NOMO-1 treated with dmso at 0.1 percent for 144 hours (cell line): ENCODE measurements around the gene TRNP1.
"Not testable (repeated sequence)": the region's sequence is repeated elsewhere in the genome, so short reads cannot be mapped to it uniquely, and the experiment has no call there.

ENCODE experiments used
- DNase-seq: peaks from one replicate; lab custom pipeline; 2025; ENCODE audit not compliant: unreplicated experiment; lab: John Stamatoyannopoulos, UW

TRNP1 gene, protein sequence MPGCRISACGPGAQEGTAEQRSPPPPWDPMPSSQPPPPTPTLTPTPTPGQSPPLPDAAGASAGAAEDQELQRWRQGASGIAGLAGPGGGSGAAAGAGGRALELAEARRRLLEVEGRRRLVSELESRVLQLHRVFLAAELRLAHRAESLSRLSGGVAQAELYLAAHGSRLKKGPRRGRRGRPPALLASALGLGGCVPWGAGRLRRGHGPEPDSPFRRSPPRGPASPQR

DNA sequence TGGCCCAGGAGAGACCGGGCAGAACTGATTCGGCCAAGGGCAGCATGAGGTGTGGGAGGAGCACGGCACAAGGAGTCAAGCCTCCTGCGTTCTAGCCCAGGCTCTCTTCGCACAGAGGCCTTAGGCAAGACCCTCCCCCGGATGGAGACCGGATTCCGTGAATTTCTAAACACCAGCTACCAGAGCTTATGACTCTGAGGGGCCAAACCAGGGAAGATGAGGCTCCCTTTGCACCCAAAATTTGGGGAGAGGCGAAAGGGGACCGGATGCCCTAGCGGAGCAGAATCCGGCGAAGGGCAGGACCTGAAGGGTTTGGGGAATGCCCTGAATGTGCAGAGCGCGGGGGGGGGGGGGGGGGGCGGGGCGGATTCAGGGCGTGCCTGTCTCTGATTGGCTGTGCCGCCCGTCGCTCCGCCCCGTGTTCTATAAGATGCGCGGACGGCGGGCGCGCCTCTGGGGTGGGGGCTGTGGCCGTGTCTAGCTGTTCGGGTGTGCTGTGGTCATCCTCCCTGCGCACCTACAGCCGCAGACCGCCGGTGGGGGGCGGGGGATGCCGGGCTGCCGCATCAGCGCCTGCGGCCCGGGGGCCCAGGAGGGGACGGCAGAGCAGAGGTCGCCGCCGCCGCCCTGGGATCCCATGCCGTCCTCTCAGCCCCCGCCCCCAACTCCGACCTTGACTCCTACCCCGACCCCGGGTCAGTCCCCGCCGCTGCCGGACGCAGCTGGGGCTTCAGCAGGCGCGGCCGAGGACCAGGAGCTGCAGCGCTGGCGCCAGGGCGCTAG, at the start of gene TRNP1:
TSS of gene TRNP1 (plus strand) at position 456 of the 783 bp plus-strand sequence. CDS start at position 551, 95 bp downstream.
- DNase-seq, result no peak

DNA sequence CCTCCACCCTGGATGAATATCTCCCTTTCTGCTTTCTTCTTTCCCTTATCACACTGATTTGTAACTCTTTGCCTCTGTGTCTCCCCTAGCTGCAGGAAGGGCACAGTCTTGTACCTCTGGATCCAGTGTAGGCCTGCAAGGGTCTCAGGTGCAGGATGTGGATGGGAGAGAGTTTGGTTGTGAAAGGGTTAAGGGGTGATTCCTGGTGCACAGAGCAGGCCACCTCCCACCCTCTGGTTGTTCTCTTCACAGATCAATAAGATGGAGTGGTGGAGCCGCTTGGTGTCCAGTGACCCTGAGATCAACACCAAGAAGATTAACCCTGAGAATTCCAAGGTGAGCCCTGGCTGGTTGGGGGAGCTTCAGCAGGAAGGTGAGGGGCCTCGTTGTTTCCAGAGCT, 48.4 kb upstream of the TRNP1 start:
- DNase-seq, result no peak

DNA sequence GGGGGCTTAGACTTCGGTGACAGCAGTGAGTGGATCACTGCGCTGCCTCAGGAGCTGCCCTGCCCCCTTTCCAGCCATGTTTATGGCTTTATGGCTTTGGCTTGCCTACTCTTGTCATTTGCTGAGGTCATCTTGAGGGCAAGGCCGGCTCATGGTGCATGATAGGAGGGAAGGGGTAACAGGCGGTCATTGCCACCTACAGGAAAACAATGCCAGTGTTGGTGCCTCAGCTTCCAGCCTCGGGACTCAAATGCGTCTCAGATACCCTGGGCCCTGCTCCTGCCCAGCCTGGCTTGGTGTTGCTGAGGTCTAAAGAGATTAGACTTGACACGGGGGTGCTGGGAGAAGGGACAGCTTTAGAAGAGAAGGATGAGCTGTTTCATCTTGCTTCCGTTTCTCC, 47.8 kb upstream of the TRNP1 start:
- no peak for DNase-seq

DNA sequence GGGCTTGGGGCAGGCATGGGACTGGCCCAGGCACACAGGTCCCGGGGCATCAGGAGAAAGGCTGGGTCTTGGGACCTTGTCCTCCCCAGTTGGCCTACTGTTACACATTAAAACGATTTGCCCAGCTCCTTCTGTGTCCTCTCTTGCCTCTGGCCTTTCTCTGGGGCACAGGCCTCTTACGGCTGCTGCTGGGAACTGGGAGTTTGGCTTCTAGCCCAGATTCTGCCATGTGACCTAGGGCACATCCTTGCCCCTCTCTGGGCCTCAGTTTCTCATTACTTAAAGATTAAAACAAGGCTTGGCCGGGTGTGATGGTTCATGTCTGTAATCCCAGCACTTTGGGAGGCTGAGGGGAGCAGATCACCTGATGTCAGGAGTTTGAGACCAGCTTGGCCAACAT, 47.2 kb upstream of the TRNP1 start:
- no peak for DNase-seq

DNA sequence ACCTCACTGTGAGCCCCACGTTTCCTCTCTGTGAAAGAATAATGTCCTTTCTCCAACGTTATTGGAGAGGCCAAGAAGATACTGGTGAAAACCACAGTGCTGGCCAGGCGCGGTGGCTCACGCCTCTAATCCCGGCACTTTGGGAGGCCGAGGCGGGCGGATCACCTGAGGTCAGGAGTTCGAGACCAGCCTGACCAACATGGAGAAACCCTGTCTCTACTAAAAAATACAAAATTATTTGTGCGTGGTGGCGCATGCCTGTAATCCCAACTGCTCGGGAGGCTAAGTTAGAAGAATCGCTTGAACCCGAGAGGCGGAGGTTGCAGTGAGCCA, 44.8 kb upstream of the TRNP1 start:
- not testable (repeated sequence) for DNase-seq

DNA sequence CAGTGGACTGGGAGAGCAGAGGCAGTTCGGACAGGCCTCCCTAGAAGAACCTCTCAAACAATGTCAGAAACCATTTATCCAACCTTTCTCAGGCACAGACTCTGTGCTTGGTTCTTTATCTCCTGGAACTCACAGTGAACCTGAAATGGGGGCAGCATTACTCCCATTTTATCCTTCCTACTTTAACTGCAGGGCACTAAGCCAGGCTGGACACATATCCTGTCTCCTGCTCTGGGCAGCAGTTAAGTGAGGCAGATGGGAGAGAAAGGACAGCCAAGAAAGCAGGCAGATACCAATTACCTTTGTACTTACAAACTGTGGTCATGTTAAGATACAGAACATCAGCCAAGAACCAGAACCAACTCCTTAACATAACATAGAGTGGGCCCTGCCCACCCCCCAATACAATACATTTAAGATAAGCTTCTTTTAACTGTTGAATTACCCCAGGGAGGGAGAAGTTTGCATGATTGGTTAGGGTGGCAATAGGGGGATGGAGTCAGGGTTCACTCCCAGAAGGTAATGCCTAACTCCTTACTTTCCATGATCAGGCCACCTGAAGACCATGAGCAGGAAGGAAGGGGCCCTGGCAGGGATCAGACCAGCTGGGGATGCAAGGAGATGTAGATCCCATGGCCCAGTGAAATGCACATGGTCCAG, 44.1 kb upstream of the TRNP1 start:
- DNase-seq, result no peak

DNA sequence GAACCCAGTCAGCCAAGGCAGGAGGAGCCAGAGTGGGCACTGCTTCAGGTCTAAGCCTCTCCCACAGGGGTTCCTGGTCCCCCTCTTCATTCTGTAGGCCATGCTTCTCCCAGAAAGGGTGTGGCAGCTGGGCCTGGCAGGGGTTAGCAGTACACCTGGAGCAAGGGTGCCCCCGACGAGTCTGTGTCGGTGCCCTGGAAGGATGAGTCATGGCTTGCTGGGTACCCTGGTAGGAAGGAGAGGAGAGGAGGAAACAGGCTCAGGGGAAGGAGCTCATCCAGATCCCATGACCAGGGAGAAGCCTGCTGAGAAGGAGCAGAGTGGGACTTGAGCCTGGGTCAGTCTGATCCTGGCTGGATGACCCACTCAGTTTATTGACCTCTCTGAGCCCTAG, 43.6 kb upstream of the TRNP1 start:
- DNase-seq, result no peak

DNA sequence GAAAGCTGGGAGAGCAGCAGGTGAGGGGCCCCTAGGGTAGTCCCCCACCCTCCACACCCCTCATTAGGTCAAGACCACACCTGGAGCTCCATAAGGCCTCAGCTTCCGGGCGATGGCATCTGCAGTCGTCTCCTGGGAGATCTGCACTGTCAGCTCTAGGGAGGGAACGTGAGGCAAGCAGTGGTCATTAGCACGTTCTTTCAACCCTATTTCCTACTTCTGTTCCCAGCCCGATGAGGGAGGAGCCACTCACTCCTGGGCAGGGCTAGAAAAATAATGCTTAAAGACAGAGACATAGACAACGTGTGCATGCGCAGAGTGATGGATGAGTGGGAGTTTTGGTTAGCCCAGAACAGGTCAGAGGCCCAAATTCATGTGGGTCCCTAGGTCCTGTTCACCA, 42.9 kb upstream of the TRNP1 start:
- no peak for DNase-seq

DNA sequence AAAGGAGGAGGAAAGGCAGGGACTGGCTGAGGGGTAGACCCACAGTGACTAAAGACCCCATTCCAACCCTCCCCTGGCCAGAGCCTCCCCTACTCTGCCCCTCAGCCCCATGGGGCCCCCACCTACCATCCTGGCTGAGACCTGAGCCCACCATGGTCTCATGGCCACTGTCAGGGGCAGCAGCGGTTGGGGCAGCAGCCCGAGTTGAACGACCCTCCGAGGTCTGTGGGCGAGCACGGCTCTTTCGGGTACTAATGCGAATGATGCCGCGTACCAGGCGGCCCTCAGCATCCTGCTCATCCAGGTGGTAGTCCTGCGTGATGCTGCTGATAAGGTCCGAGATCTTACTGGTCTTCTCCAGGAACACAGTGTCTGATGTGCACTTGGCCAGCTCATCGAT, 42.3 kb upstream of the TRNP1 start:
- DNase-seq, result no peak

DNA sequence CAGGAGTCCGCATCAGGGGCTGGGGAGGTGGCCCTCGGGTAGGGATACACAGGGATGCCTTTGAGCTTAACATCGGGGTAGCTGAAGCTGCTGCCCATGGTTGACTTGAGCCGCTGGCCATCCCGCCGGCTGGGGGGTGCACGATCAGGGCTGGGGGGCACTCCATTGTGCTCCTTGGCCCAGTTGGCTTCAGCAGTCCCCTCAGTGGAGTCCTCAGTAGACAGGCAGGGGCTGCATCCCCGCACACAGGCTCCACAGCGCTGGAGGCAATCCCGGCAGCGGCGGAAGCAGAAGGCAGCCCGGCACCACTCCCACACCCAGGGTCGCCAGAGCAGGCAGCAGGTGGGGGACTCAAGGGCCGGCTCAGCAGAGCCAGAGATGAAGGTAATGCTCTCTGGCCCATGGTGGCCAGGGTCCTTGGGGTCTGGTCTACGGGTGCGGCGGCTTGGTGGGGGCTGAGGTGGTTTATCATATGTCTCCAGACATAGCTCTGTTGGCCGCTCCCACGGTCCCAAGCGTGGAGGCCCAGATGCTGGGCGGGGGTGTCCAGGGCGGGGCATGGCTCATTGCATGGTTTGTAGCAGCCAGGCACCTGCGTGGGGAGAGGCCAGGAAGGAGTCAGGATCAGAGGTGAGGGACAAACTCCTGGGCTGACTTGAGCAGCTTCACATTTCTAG, 41.5 kb upstream of the TRNP1 start:
- no peak for DNase-seq

DNA sequence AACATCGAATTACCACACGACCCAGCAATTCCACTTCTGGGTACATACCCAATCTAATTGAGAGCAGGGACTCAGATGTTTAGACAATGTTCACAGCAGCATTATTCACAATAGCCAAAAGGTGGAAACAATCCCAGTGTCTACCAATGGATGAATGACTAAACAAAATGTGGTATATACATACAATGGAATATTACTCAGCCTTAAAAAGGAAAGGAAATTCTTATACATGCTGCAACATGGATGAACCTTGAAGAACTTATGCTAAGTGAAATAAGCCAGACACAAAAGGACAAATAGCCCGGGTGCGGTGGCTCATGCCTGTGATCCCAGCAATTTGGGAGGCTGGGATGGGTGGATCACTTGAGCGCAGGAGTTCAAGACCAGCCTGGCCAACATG, 40.1 kb upstream of the TRNP1 start:
- DNase-seq, result no peak

DNA sequence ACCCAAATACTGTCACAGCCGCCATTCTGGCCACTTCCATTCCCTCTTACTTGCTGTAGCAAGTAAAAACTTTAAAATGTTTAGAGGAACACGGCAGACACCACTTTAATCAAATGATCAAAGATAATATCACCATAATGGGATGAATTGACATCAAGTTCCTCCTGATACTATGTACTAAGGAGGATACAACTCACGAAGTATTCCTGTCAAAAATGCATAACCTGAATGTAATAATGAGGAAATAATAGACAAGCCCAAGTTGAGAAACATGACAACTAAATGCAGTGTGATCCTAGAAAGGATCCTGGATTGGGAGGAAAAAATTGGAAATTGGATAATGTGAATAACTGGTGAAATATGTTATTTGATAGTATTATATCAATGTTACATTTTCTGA, 37.2 kb upstream of the TRNP1 start:
- DNase-seq, result no peak

DNA sequence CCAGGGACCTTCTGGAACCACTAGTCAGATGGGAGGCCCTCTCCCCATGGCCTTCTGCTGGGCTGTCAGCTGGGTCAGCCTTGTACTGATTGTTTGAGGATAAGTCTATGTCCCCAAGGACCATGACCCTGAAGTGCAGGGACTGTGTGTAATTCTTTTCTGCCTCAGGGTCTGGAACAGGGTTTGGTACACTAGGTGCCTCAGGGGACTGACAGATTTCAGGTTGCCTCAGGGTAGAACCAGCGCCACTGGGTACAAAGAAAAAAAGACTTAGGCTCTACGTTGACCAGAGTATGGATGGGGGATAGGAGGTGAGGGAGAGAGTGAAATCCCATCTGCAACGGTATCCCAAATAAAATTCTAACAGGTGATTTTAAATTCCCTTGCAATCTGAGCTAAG, 36.2 kb upstream of the TRNP1 start:
- DNase-seq, result no peak

DNA sequence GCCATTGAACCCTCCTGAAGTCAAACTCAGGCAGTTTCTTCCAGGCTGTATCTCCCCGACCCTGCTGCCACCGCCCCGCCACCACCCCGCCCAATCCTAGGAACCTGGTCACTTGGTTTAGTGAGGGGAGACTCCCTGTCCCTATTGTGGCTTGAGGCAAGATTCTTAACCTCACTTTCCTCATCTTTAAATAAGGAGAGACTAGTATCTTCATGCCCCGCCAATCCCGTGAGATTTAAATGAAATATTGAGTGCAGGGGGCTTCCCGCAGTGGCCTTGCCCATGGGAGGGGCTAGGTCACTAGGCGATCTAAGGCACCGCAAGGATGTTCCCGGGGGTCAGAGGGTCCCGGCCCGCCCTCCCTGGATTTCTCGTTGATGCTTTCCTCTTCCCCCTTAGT, 34.2 kb upstream of the TRNP1 start:
- no peak for DNase-seq

DNA sequence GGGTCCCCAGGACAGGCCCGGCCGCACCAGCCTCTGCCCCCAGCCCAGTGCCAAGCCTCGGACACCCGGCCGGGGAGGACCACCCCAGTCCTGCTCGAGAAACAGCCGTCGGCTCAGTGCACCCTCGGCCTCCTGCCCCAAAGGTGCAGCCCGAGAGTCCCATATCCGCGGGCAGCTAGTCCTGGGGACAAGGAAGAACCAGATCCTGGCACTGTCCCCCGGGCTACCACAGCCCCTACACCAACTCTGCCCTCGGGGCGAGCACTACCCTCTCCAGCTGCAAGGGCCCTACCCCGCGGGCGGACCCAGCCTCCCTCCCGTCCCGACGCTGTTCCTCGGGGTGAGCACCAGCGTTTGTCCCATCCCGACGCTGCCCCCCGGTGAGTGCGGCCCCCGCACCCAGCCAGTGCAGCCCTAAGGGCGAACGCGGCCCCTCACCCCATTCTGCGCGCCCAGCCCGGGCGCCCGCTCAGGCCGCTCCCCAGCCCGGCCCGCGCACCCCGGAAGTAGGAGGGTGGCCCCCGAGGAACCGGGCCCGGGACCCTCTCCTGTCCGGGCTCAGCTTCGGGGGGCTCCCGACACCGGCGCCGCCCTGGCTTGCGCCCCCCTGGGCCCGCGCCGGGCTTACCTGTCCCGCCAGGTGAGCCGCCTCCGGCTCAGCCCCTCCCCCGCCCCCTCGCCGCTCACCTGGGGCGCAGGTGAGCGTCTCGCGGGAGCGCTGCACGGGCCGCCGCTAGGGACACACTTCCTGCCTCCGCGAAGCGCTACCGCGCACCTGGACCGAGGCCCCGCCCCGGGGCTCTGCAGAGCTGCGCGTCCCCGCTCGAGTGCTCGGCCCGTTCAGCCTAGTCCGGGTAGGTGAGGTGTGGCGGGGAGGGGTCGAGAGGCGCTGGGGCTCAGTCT, 33.5 kb upstream of the TRNP1 start, which contains the start of gene KDF1:
TSS of gene KDF1 (minus strand) at position 747 of the 903 bp plus-strand sequence. CDS start 8,088 bp downstream, outside the sequence.
- no peak for DNase-seq

DNA sequence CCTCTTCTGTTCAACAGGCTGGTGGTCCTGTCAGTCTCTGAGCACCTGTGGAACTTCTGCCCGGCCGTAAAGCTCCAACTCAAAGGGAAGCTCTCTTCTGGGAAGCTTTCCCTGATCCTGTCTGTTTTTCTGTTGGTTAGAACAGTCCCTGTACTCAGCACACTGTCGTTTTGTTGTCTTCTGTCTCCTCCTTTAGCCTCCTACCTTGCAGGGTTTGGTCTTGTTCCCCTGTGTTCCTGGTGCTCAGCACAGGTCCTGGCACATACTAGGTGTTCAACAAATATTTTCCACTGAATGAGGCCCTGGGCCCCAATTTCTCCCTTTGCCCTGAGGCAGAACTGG, 32.9 kb upstream of the TRNP1 start:
- DNase-seq, result no peak

DNA sequence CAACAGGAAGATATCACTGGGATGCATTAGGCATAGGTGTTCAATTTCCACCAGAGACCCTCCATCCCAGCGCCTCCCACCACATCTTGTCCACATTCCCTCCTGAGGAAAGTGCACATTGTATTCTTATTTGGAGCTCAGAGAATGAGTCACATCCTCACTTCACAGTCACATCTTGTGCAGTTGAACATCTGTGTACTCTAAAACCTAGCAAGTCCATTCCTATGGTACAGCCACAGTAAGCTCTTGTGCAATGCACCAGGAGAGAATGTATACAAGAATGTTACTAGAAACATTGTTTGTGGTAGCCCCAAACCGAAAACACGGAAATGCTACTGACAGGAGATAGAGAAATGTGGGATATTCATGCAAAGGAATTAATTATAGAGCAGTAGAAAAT, 31.7 kb upstream of the TRNP1 start:
- DNase-seq, result no peak

DNA sequence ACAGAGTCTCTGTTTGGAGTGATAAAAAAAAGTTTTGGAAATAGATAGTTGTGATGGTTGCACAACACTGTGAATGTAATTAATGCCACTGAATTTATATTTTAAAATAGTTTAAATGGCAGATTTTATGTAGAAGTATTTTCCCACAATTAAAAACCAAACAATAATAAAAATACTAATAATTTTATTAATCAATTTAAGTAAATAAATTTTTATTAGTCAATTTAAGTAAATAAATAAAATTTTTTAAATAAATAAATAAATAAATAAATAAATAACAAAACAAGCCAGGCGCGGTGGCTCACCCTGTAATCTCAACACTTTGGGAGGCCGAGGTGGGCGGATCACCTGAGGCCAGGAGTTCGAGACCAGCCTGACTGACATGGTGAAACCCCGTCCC, 28.3 kb upstream of the TRNP1 start:
- DNase-seq, result no peak

DNA sequence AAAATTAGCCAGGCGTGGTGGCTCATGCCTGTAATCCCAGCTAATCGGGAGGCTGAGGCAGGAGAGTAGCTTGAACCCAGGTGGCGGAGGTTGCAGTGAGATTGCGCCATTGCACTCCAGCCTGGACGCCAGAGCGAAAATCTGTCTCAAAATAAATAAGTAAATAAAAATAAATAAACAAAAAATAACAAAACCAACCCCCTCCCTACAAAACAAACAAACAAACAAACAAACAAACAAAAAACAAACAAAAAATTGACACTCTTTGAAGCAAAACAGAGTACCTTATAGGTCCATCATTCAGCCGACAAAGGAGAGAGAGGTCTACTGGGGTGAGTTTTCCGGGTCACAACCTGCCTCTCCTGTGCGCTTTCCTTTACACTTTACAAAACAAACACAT, 27.9 kb upstream of the TRNP1 start:
- no peak for DNase-seq

DNA sequence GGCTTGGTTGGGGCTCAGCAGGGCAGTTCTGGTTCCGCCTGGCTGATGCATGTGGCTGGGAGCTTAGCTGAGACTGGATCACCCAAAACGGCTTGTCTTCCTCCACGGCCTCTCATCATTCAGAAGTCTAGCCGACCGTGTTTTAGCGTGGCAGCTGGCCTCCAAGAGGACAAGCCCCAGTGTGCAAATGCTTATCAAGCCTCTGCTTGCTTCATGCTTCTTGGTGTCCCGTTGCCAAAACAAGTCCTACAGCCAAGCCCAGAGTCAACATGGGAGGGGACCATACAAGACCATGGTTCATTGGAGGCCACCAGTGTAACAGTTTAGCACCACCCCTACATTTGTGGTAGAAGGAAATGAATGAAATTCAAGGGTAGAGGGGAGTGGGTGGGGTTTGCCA, 22.7 kb upstream of the TRNP1 start:
- no peak for DNase-seq

DNA sequence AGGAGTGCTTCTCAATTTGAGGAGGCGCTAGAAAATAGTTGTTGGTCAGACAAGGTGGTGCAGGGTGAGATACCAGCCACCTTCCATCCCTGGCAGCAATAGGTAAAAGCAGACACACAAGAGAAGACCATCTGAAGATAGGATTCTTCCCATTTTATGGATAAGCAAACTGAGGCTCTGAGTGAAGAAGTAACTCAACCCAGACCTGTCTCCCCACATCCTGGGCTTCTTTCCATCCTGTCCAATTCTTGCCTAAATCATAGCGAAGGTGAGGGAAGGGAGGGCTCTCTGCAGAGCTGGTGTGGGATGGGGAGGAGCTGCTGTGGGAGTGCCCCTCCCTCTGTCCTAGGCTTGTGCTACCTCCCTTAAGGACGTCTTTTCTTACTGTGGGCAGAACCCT, 21.9 kb upstream of the TRNP1 start:
- DNase-seq, result no peak
